ENCODE measurements around the gene INSYN2B.

DNA sequence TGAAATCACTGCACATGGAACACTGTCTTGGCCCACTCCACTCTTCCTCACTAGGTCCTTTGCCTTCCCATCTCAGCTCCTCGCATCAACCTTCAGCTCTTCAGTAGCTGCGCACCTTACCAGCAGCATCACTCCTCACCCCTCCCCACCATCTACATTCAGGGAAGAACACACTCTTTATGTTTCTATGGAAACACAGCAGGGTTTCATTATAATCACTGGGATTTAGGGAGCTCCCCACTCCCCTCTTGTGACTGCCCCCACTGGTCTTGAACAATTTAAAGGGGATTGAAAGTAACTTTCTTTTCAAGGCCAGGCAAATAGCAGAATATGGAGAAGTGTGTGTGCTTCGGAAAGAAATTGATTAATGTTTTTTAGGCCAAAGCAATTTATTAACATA lies 111.2 kb downstream of the INSYN2B start:
- no peak for TF ChIP-seq POLR2A (IDR thresholded peaks at IDR 0.05)
- TF ChIP-seq, protein P1, sequence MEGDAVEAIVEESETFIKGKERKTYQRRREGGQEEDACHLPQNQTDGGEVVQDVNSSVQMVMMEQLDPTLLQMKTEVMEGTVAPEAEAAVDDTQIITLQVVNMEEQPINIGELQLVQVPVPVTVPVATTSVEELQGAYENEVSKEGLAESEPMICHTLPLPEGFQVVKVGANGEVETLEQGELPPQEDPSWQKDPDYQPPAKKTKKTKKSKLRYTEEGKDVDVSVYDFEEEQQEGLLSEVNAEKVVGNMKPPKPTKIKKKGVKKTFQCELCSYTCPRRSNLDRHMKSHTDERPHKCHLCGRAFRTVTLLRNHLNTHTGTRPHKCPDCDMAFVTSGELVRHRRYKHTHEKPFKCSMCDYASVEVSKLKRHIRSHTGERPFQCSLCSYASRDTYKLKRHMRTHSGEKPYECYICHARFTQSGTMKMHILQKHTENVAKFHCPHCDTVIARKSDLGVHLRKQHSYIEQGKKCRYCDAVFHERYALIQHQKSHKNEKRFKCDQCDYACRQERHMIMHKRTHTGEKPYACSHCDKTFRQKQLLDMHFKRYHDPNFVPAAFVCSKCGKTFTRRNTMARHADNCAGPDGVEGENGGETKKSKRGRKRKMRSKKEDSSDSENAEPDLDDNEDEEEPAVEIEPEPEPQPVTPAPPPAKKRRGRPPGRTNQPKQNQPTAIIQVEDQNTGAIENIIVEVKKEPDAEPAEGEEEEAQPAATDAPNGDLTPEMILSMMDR (IDR thresholded peaks at IDR 0.05): no peak

Measured in heart left ventricle (tissue), 13 donors.